Nephron (organoid): ENCODE results near the gene CD163.
"Not testable (repeated sequence)": the region's sequence is repeated elsewhere in the genome, so short reads cannot be mapped to it uniquely, and the experiment has no call there.

Source experiments
- H3K27ac Mint-ChIP-seq, 3 experiments: 2 replicates each; pipeline ENCODE4 v1.8.0; 2020; ENCODE audit warnings: mixed read lengths in 3 of 3, mild to moderate bottlenecking in 2 of 3, moderate library complexity in 1 of 3
- H3K27me3 Mint-ChIP-seq: 2 replicates; pipeline ENCODE4 v1.8.0; 2021; ENCODE audit warnings: low read depth, mild to moderate bottlenecking, moderate library complexity, mixed read lengths
- H3K36me3 Mint-ChIP-seq: 2 replicates; pipeline ENCODE4 v1.8.0; 2020; ENCODE audit warnings: low read depth, mixed read lengths
- H3K4me1 Mint-ChIP-seq: 2 replicates; pipeline ENCODE4 v1.8.0; 2020; ENCODE audit warnings: mixed read lengths
- H3K4me3 Mint-ChIP-seq, 3 experiments: 2 replicates each; pipeline ENCODE4 v1.8.0; 2020; ENCODE audit warnings: mild to moderate bottlenecking in 3 of 3, mixed read lengths in 3 of 3, moderate library complexity in 2 of 3
- H3K9me3 Mint-ChIP-seq: 2 replicates; pipeline ENCODE4 v1.8.0; 2020; ENCODE audit warnings: mixed read lengths
- CTCF ChIP-seq, 3 experiments: fragments of 200-600 bp; sonication (generic); IDR thresholded peaks; one replicate each; pipeline ENCODE4 v1.5.0; 2021; ENCODE audit warnings: antibody characterized with exemption in 3 of 3; ENCODE audit not compliant: unreplicated experiment in 3 of 3

CD163 gene

GRCh38 chr12:7444537-7444936, 59.0 kb downstream of the CD163 start:
- no peaks in the 10 kb centered on the region for H3K4me1 Mint-ChIP-seq
- no peak for TF ChIP-seq CTCF (IDR thresholded peaks at IDR 0.05; ENCODE audit: unreplicated experiment in 3 of 3)
- no peak overlapping the region for H3K4me3 Mint-ChIP-seq
- H3K36me3 Mint-ChIP-seq, result peaks cover 4% of the 10 kb centered on the region
- peaks cover 3% of the 10 kb centered on the region for H3K27me3 Mint-ChIP-seq
- peaks cover 7% of the 10 kb centered on the region for H3K9me3 Mint-ChIP-seq
- H3K27ac Mint-ChIP-seq, result no peak overlapping the region

GRCh38 chr12:7444076-7444475, 59.5 kb downstream of the CD163 start, which contains the start of gene CD163L1:
Gene CD163L1 (minus strand): TSS chr12:7444153. CDS start chr12:7444127, 26 bp downstream.
- peaks cover 6% of the 10 kb centered on the region for H3K36me3 Mint-ChIP-seq
- no peaks in the 10 kb centered on the region for H3K4me1 Mint-ChIP-seq
- no peak within 1 kb of the TSS for H3K27ac Mint-ChIP-seq
- TF ChIP-seq CTCF (IDR thresholded peaks at IDR 0.05; ENCODE audit: unreplicated experiment in 3 of 3), result no peak
- peaks cover 5% of the 10 kb centered on the region for H3K27me3 Mint-ChIP-seq
- no peak within 1 kb of the TSS for H3K4me3 Mint-ChIP-seq
- peaks cover 12% of the 10 kb centered on the region for H3K9me3 Mint-ChIP-seq

GRCh38 chr12:7441216-7441615, 62.4 kb downstream of the CD163 start:
- H3K4me3 Mint-ChIP-seq, result peak overlapping the region; percentile 62 to 77 (median 73)
- H3K4me1 Mint-ChIP-seq, result no peaks in the 10 kb centered on the region
- peaks cover 17% of the 10 kb centered on the region for H3K9me3 Mint-ChIP-seq

GRCh38 chr12:7439579-7440505, 63.7 kb downstream of the CD163 start:
- H3K27ac Mint-ChIP-seq, result peak overlapping the region; percentile 15 to 65 (median 45)
- peak in 2 of 3 experiments; percentile 12 to 16 for TF ChIP-seq CTCF (IDR thresholded peaks at IDR 0.05; ENCODE audit: unreplicated experiment in 3 of 3)
- H3K27me3 Mint-ChIP-seq, result peaks cover 5% of the 10 kb centered on the region
- H3K4me1 Mint-ChIP-seq, result no peaks in the 10 kb centered on the region
- peaks cover 6% of the 10 kb centered on the region for H3K36me3 Mint-ChIP-seq
- peaks cover 17% of the 10 kb centered on the region for H3K9me3 Mint-ChIP-seq
- H3K4me3 Mint-ChIP-seq, result peak overlapping the region; percentile 83 to 91 (median 84)

More at GRCh38 chr12:7441216-7441615, 62.4 kb downstream of the CD163 start:
- TF ChIP-seq CTCF (IDR thresholded peaks at IDR 0.05; ENCODE audit: unreplicated experiment in 3 of 3), result no peak
- Mint-ChIP-seq H3K27ac (no peak overlapping the region), H3K27me3 (peaks cover 5% of the 10 kb centered on the region), H3K36me3 (peaks cover 6% of the 10 kb centered on the region)

GRCh38 chr12:7438291-7438995, 65.1 kb downstream of the CD163 start:
- not testable (repeated sequence) for H3K27ac Mint-ChIP-seq, H3K4me1 Mint-ChIP-seq, H3K36me3 Mint-ChIP-seq, H3K27me3 Mint-ChIP-seq
- peak overlapping the region in 2 of 3 experiments; percentile 14 to 24 for H3K4me3 Mint-ChIP-seq
- H3K9me3 Mint-ChIP-seq, result peaks cover 17% of the 10 kb centered on the region

- not testable (repeated sequence) for H3K4me1 Mint-ChIP-seq, H3K27me3 Mint-ChIP-seq, H3K27ac Mint-ChIP-seq, H3K4me3 Mint-ChIP-seq, H3K36me3 Mint-ChIP-seq
- H3K9me3 Mint-ChIP-seq, result peaks cover 17% of the 10 kb centered on the region
Observed at GRCh38 chr12:7437494-7437893, 66.1 kb downstream of the CD163 start.
